ENCODE measurements around the gene PDE9A. TPM values are rescaled to one million over a fixed set of nuclear protein-coding genes. Genes with fewer than 3 reads are reported as not detected.

The PDE9A gene
- total and polyA plus RNA-seq, 2 experiments from 2014 or later = 26.5 to 31.1 TPM

GRCh38 chr21:42798106-42798505 is 144.7 kb downstream of the PDE9A start:
- no peaks in the 10 kb centered on the region for H4K20me1 ChIP-seq (replicated peaks; ENCODE audit: insufficient read depth)
- H3K9me2 ChIP-seq (ENCODE audit: insufficient read depth) = peaks cover 7% of the 10 kb centered on the region; the same call in 1 of the 2 replicates
- Mint-ChIP-seq H3K36me3 (ENCODE audit: low read depth) (no peaks in the 10 kb centered on the region), H3K27me3 (ENCODE audit: insufficient read depth, low read depth, poor library complexity) (peaks cover 8% of the 10 kb centered on the region), H3K4me3 (no peak overlapping the region), H3K4me1 (peaks cover 38% of the 10 kb centered on the region), H3K27ac (no peak overlapping the region), H3K9me3 (no peaks in the 10 kb centered on the region)
- TF ChIP-seq, protein P1, sequence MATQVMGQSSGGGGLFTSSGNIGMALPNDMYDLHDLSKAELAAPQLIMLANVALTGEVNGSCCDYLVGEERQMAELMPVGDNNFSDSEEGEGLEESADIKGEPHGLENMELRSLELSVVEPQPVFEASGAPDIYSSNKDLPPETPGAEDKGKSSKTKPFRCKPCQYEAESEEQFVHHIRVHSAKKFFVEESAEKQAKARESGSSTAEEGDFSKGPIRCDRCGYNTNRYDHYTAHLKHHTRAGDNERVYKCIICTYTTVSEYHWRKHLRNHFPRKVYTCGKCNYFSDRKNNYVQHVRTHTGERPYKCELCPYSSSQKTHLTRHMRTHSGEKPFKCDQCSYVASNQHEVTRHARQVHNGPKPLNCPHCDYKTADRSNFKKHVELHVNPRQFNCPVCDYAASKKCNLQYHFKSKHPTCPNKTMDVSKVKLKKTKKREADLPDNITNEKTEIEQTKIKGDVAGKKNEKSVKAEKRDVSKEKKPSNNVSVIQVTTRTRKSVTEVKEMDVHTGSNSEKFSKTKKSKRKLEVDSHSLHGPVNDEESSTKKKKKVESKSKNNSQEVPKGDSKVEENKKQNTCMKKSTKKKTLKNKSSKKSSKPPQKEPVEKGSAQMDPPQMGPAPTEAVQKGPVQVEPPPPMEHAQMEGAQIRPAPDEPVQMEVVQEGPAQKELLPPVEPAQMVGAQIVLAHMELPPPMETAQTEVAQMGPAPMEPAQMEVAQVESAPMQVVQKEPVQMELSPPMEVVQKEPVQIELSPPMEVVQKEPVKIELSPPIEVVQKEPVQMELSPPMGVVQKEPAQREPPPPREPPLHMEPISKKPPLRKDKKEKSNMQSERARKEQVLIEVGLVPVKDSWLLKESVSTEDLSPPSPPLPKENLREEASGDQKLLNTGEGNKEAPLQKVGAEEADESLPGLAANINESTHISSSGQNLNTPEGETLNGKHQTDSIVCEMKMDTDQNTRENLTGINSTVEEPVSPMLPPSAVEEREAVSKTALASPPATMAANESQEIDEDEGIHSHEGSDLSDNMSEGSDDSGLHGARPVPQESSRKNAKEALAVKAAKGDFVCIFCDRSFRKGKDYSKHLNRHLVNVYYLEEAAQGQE (IDR thresholded peaks at IDR 0.05; ENCODE audit: unreplicated experiment) = no peak
- TF ChIP-seq POLR2AphosphoS5 (IDR thresholded peaks at IDR 0.05; ENCODE audit: low read depth) (no peak), NANOG (IDR thresholded peaks at IDR 0.05; ENCODE audit: borderline replicate concordance) (no peak), EZH2 (IDR thresholded peaks at IDR 0.05; ENCODE audit: low read depth, unreplicated experiment) (no peak), ZNF114 (CRISPR knock-in tag; IDR thresholded peaks at IDR 0.05) (no peak), CREB1 (CRISPR knock-in tag; IDR thresholded peaks at IDR 0.05; ENCODE audit: low read depth) (no peak), JUNB (IDR thresholded peaks at IDR 0.05; ENCODE audit: unreplicated experiment) (no peak), ZNF331 (CRISPR knock-in tag; IDR thresholded peaks at IDR 0.05; ENCODE audit: low read depth) (no peak), STAT1 (IDR thresholded peaks at IDR 0.05; ENCODE audit: unreplicated experiment) (no peak), EZH2phosphoT487 (IDR thresholded peaks at IDR 0.05; ENCODE audit: unreplicated experiment) (no peak)
- TF ChIP-seq, protein P2, sequence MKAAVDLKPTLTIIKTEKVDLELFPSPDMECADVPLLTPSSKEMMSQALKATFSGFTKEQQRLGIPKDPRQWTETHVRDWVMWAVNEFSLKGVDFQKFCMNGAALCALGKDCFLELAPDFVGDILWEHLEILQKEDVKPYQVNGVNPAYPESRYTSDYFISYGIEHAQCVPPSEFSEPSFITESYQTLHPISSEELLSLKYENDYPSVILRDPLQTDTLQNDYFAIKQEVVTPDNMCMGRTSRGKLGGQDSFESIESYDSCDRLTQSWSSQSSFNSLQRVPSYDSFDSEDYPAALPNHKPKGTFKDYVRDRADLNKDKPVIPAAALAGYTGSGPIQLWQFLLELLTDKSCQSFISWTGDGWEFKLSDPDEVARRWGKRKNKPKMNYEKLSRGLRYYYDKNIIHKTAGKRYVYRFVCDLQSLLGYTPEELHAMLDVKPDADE (IDR thresholded peaks at IDR 0.05) = no peak
- TF ChIP-seq, protein P3, sequence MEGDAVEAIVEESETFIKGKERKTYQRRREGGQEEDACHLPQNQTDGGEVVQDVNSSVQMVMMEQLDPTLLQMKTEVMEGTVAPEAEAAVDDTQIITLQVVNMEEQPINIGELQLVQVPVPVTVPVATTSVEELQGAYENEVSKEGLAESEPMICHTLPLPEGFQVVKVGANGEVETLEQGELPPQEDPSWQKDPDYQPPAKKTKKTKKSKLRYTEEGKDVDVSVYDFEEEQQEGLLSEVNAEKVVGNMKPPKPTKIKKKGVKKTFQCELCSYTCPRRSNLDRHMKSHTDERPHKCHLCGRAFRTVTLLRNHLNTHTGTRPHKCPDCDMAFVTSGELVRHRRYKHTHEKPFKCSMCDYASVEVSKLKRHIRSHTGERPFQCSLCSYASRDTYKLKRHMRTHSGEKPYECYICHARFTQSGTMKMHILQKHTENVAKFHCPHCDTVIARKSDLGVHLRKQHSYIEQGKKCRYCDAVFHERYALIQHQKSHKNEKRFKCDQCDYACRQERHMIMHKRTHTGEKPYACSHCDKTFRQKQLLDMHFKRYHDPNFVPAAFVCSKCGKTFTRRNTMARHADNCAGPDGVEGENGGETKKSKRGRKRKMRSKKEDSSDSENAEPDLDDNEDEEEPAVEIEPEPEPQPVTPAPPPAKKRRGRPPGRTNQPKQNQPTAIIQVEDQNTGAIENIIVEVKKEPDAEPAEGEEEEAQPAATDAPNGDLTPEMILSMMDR (conservative IDR thresholded peaks at IDR 0.05; ENCODE audit: low read depth in 2 of 2) = no peak
- TF ChIP-seq, protein P4, sequence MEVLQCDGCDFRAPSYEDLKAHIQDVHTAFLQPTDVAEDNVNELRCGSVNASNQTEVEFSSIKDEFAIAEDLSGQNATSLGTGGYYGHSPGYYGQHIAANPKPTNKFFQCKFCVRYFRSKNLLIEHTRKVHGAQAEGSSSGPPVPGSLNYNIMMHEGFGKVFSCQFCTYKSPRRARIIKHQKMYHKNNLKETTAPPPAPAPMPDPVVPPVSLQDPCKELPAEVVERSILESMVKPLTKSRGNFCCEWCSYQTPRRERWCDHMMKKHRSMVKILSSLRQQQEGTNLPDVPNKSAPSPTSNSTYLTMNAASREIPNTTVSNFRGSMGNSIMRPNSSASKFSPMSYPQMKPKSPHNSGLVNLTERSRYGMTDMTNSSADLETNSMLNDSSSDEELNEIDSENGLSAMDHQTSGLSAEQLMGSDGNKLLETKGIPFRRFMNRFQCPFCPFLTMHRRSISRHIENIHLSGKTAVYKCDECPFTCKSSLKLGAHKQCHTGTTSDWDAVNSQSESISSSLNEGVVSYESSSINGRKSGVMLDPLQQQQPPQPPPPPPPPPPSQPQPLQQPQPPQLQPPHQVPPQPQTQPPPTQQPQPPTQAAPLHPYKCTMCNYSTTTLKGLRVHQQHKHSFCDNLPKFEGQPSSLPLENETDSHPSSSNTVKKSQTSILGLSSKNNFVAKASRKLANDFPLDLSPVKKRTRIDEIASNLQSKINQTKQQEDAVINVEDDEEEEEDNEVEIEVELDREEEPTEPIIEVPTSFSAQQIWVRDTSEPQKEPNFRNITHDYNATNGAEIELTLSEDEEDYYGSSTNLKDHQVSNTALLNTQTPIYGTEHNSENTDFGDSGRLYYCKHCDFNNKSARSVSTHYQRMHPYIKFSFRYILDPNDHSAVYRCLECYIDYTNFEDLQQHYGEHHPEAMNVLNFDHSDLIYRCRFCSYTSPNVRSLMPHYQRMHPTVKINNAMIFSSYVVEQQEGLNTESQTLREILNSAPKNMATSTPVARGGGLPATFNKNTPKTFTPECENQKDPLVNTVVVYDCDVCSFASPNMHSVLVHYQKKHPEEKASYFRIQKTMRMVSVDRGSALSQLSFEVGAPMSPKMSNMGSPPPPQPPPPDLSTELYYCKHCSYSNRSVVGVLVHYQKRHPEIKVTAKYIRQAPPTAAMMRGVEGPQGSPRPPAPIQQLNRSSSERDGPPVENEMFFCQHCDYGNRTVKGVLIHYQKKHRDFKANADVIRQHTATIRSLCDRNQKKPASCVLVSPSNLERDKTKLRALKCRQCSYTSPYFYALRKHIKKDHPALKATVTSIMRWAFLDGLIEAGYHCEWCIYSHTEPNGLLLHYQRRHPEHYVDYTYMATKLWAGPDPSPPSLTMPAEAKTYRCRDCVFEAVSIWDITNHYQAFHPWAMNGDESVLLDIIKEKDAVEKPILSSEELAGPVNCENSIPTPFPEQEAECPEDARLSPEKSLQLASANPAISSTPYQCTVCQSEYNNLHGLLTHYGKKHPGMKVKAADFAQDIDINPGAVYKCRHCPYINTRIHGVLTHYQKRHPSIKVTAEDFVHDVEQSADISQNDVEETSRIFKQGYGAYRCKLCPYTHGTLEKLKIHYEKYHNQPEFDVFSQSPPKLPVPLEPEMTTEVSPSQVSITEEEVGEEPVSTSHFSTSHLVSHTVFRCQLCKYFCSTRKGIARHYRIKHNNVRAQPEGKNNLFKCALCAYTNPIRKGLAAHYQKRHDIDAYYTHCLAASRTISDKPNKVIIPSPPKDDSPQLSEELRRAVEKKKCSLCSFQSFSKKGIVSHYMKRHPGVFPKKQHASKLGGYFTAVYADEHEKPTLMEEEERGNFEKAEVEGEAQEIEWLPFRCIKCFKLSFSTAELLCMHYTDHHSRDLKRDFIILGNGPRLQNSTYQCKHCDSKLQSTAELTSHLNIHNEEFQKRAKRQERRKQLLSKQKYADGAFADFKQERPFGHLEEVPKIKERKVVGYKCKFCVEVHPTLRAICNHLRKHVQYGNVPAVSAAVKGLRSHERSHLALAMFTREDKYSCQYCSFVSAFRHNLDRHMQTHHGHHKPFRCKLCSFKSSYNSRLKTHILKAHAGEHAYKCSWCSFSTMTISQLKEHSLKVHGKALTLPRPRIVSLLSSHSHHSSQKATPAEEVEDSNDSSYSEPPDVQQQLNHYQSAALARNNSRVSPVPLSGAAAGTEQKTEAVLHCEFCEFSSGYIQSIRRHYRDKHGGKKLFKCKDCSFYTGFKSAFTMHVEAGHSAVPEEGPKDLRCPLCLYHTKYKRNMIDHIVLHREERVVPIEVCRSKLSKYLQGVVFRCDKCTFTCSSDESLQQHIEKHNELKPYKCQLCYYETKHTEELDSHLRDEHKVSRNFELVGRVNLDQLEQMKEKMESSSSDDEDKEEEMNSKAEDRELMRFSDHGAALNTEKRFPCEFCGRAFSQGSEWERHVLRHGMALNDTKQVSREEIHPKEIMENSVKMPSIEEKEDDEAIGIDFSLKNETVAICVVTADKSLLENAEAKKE (CRISPR knock-in tag; IDR thresholded peaks at IDR 0.05) = no peak
- peaks cover 13% of the 10 kb centered on the region; the same call in 1 of the 2 replicates for H3F3A ChIP-seq (replicated peaks; ENCODE audit: low read depth)
- H3K4me3 ChIP-seq = no peak overlapping the region
- H2AFZ ChIP-seq = no peak overlapping the region
- ATAC-seq (no peak), DNase-seq (ENCODE audit: low spot score) (no peak)
- no peaks in the 10 kb centered on the region for H3K36me3 ChIP-seq (ENCODE audit: insufficient read depth)
- H3K4me1 ChIP-seq (ENCODE audit: insufficient read depth) = peaks cover 37% of the 10 kb centered on the region
- H3K79me2 ChIP-seq (replicated peaks; ENCODE audit: insufficient read depth) = no peaks in the 10 kb centered on the region
- H3K27ac ChIP-seq (ENCODE audit: low read depth) = no peak overlapping the region
- H3K4me2 ChIP-seq = no peak overlapping the region
- H3K27me3 ChIP-seq (ENCODE audit: insufficient read depth) = no peaks in the 10 kb centered on the region
